ENCODE results near the gene MAP3K5. TPM values are rescaled to one million over a fixed set of nuclear protein-coding genes. Genes with fewer than 3 reads are reported as not detected.

Gene MAP3K5
- total RNA-seq, 4 donors from 2014 or later: 20.8 to 31.7 (median 23.4) TPM

- 79 to 95% methylated on average over 5 to 6 of the region's 6 CpGs for WGBS, 2 donors (ENCODE audit: low coverage in 1 of 2)
- Histone ChIP-seq H3K4me3 (no peak overlapping the region), H3K27ac (no peak overlapping the region), H3K36me3 (peaks cover 0 to 55% of the 10 kb centered on the region in 2 donors), H3K4me1 (no peaks in the 10 kb centered on the region), H3K9me3 (no peaks in the 10 kb centered on the region), H3K27me3 (no peaks in the 10 kb centered on the region)
- no peak for ATAC-seq
- TF ChIP-seq CTCF (IDR thresholded peaks at IDR 0.05): no peak
- TF ChIP-seq EP300 (IDR thresholded peaks at IDR 0.05): no peak
- no peak for TF ChIP-seq POLR2AphosphoS5 (IDR thresholded peaks at IDR 0.05)
- TF ChIP-seq POLR2A (IDR thresholded peaks at IDR 0.05): no peak
Observed at GRCh38 chr6:136566007-136566487, 226.2 kb downstream of the MAP3K5 start.

GRCh38 chr6:136564180-136564579 lies 228.1 kb downstream of the MAP3K5 start:
- no peaks in the 10 kb centered on the region for H3K9me3 ChIP-seq
- no peaks in the 10 kb centered on the region for H3K27me3 ChIP-seq
- ATAC-seq: no peak
- WGBS, 2 donors (ENCODE audit: low coverage in 1 of 2): 44 to 100% methylated on average over 1 of the region's 1 CpG
- no peak for TF ChIP-seq POLR2AphosphoS5 (IDR thresholded peaks at IDR 0.05)
- no peak for TF ChIP-seq CTCF (IDR thresholded peaks at IDR 0.05)
- no peak for TF ChIP-seq POLR2A (IDR thresholded peaks at IDR 0.05)
- H3K36me3 ChIP-seq: peaks cover 0 to 71% of the 10 kb centered on the region in 2 donors
- no peaks in the 10 kb centered on the region for H3K4me1 ChIP-seq
- H3K27ac ChIP-seq: no peak overlapping the region
- no peak overlapping the region for H3K4me3 ChIP-seq

GRCh38 chr6:136563386-136564152 lies 228.7 kb downstream of the MAP3K5 start:
- Histone ChIP-seq H3K9me3 (no peaks in the 10 kb centered on the region), H3K36me3 (peaks cover 0 to 77% of the 10 kb centered on the region in 2 donors), H3K27ac (no peak overlapping the region), H3K4me1 (no peaks in the 10 kb centered on the region), H3K27me3 (no peaks in the 10 kb centered on the region), H3K4me3 (no peak overlapping the region)
- WGBS, 2 donors (ENCODE audit: low coverage in 1 of 2): 72 to 82% methylated on average over 6 of the region's 6 CpGs
- ATAC-seq: no peak
- no peak for TF ChIP-seq EP300 (IDR thresholded peaks at IDR 0.05)
- no peak for TF ChIP-seq POLR2A (IDR thresholded peaks at IDR 0.05)
- TF ChIP-seq POLR2AphosphoS5 (IDR thresholded peaks at IDR 0.05): no peak
- TF ChIP-seq CTCF (IDR thresholded peaks at IDR 0.05): no peak

- TF ChIP-seq POLR2AphosphoS5 (IDR thresholded peaks at IDR 0.05): no peak
- TF ChIP-seq POLR2A (IDR thresholded peaks at IDR 0.05): no peak
- TF ChIP-seq EP300 (IDR thresholded peaks at IDR 0.05): no peak
- no peak for TF ChIP-seq CTCF (IDR thresholded peaks at IDR 0.05)
- WGBS, 2 donors (ENCODE audit: low coverage in 1 of 2): 77 to 78% methylated on average over 2 of the region's 2 CpGs
- peaks cover 0 to 80% of the 10 kb centered on the region in 2 donors for H3K36me3 ChIP-seq
- H3K9me3 ChIP-seq: no peaks in the 10 kb centered on the region
- H3K27me3 ChIP-seq: no peaks in the 10 kb centered on the region
- no peak overlapping the region for H3K27ac ChIP-seq
- ATAC-seq: no peak
- no peaks in the 10 kb centered on the region for H3K4me1 ChIP-seq
- H3K4me3 ChIP-seq: no peak overlapping the region
Observed at GRCh38 chr6:136562211-136562610, 230.1 kb downstream of the MAP3K5 start.

Measured in gastroesophageal sphincter (tissue), 4 donors.